Measurements from ENCODE around the gene MYO9B. TPM values are rescaled to one million over a fixed set of nuclear protein-coding genes. Genes with fewer than 3 reads are reported as not detected.

The MYO9B gene
- total RNA-seq, 1 experiment from 2014 or later, result 58.6 TPM

- no peak overlapping the region for H3K56ac ChIP-seq (ENCODE audit: insufficient read length, low read depth, low read length)
- H3K23ac ChIP-seq (ENCODE audit: insufficient read length, low read depth, low read length), result no peak overlapping the region
- H4K8ac ChIP-seq (replicated peaks; ENCODE audit: insufficient read length, low read depth, low read length), result no peak overlapping the region
- H3K79me1 ChIP-seq (ENCODE audit: insufficient read depth, low read depth, low read length, poor library complexity, severe bottlenecking), result peaks cover 3% of the 10 kb centered on the region
- H2BK120ac ChIP-seq (ENCODE audit: low read depth, low read length, poor library complexity, severe bottlenecking), result no peak overlapping the region
- H4K5ac ChIP-seq (ENCODE audit: insufficient read length, low read depth, low read length), result no peak overlapping the region
- peak overlapping the region in 1 of 2 experiments; percentile 60; a peak in 2 of 5 replicates for H3K4me3 Mint-ChIP-seq
- no peak overlapping the region for H2AK5ac ChIP-seq (ENCODE audit: insufficient read length, low read length)
- H2BK12ac ChIP-seq (ENCODE audit: insufficient read length, low read depth, low read length), result no peak overlapping the region
- no peak for TF ChIP-seq CTCF (conservative IDR thresholded peaks at IDR 0.05)
- no peak overlapping the region for H3K27ac ChIP-seq (ENCODE audit: insufficient read length, low read depth, low read length)
- no peak overlapping the region for H2BK5ac ChIP-seq (ENCODE audit: insufficient read length, low read length)
- H3K9ac ChIP-seq (ENCODE audit: extremely low read depth, insufficient read length, low read length), result no peak overlapping the region
- peaks cover 17 to 32% of the 10 kb centered on the region in 2 experiments for H3K4me1 Mint-ChIP-seq
- no peak for DNase-seq
- H3K18ac ChIP-seq (ENCODE audit: insufficient read length, low read depth, low read length), result no peak overlapping the region
- H2BK15ac ChIP-seq (ENCODE audit: low read depth, low read length), result no peak overlapping the region
- peaks cover 6% of the 10 kb centered on the region for H3K23me2 ChIP-seq (ENCODE audit: insufficient read length, low read depth, low read length, poor library complexity, severe bottlenecking)
- no CpG with 5 or more reads among the region's 3 CpGs for WGBS (ENCODE audit: extremely low coverage, insufficient read length, low lambda C conversion rate)
- no peak overlapping the region for H3K4ac ChIP-seq (ENCODE audit: low read depth, low read length)
- H3K9me3 Mint-ChIP-seq, result no peaks in the 10 kb centered on the region
- no peak overlapping the region for H4K91ac ChIP-seq (ENCODE audit: insufficient read length, low read depth, low read length)
- H3K14ac ChIP-seq (ENCODE audit: insufficient read depth, low read length), result no peak overlapping the region
- H3K27me3 ChIP-seq (ENCODE audit: insufficient read depth, low read length), result no peaks in the 10 kb centered on the region
- no peak overlapping the region for H2AFZ ChIP-seq (ENCODE audit: low read length)
- H3K9me3 ChIP-seq (ENCODE audit: control insufficient read depth, low read depth, low read length), result no peaks in the 10 kb centered on the region
- H4K20me1 ChIP-seq (ENCODE audit: control insufficient read depth, insufficient read depth, insufficient read length), result no peaks in the 10 kb centered on the region
- H3K79me2 ChIP-seq (ENCODE audit: insufficient read depth, low read length), result peaks cover 7% of the 10 kb centered on the region
- peaks cover 19 to 50% (median 38%) of the 10 kb centered on the region in 3 experiments; a peak in 6 of 7 replicates for H3K36me3 Mint-ChIP-seq (ENCODE audit: insufficient read depth in 1 of 3, low read depth in 3 of 3)
- peak overlapping the region in 1 of 3 experiments; percentile 90; a peak in 1 of 7 replicates for H3K27ac Mint-ChIP-seq
- H3T11ph ChIP-seq (ENCODE audit: low read length), result no peak overlapping the region
- H3K4me1 ChIP-seq (ENCODE audit: insufficient read depth, low read length), result no peaks in the 10 kb centered on the region; the same call in 1 of the 2 replicates
- no peaks in the 10 kb centered on the region for H3K27me3 Mint-ChIP-seq (ENCODE audit: low read depth)
- H3K4me2 ChIP-seq (ENCODE audit: insufficient read depth, insufficient read length, low read length), result no peak overlapping the region
- no peak overlapping the region for H2BK20ac ChIP-seq (ENCODE audit: low read depth, low read length, poor library complexity, severe bottlenecking)
Measured at GRCh38 chr19:17229890-17230289, 154.3 kb downstream of the MYO9B start.
